ENCODE results near the gene CNOT3.
"Not testable (repeated sequence)": the region's sequence is repeated elsewhere in the genome, so short reads cannot be mapped to it uniquely, and the experiment has no call there.

- not testable (repeated sequence) for TF ChIP-seq POLR2A (IDR thresholded peaks at IDR 0.05); CTCF (IDR thresholded peaks at IDR 0.05); POLR2AphosphoS5 (IDR thresholded peaks at IDR 0.05; ENCODE audit: insufficient read depth in 1 of 2, low read depth in 1 of 2)
These were observed 41.5 kb upstream of the CNOT3 start for GRCh38 chr19:54095859-54096616.

Data from vagina (tissue), 2 donors.